ENCODE measurements around the gene PIGU. TPM values are rescaled to one million over a fixed set of nuclear protein-coding genes. Genes with fewer than 3 reads are reported as not detected.

Gene PIGU
- total and polyA plus RNA-seq, 2 of the 13 experiments (the other 11 are each of a cell fraction or from before 2014, with no cell fraction given) = 45.5 to 231 TPM

DNA sequence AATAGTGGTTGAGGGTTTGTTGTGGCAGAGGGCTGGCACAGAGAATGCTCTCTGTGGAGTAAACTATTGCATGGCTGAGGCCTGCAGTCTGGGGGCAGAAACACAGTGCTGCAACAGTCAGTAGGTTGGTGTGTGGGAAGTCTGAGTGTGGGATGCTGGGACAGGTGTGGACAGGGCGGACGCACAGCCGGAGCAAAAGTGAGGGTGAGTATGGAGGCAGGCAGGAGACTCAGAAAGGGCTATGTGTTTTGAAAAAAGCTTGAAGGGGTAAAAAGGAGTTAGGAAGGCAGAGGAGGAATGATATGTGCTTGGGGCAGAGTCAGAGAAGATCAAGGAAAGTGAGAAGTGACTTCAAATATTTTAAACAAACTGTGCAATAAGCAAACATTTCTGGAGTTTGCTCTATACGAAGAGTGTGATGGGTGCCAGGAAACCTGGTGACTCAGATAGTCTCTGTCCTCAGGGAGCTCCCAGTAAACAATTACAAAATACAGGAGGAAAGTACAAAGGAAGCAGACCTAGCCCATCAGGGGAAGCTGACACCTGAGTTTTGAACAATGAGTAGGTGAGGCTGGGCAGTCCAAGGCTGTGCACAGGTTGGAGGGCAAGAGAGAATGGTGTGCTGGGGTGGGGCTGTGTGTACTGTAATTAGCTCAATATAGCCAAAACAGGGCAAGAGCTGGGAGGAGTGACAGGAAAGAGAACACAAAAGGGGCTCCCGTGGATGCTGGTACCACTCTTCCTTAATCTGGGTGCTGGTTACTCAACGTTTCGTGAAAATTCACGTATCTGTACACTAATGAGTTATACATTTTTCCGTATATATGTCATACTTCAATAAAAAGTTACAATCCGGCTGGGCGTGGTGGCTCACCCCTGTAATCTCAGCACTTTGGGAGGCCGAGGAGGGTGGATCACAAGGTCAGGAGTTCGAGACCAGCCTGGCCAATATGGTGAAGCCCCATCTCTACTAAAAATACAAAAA lies 55.2 kb downstream of the PIGU start (continued):
- TF ChIP-seq, protein P1, sequence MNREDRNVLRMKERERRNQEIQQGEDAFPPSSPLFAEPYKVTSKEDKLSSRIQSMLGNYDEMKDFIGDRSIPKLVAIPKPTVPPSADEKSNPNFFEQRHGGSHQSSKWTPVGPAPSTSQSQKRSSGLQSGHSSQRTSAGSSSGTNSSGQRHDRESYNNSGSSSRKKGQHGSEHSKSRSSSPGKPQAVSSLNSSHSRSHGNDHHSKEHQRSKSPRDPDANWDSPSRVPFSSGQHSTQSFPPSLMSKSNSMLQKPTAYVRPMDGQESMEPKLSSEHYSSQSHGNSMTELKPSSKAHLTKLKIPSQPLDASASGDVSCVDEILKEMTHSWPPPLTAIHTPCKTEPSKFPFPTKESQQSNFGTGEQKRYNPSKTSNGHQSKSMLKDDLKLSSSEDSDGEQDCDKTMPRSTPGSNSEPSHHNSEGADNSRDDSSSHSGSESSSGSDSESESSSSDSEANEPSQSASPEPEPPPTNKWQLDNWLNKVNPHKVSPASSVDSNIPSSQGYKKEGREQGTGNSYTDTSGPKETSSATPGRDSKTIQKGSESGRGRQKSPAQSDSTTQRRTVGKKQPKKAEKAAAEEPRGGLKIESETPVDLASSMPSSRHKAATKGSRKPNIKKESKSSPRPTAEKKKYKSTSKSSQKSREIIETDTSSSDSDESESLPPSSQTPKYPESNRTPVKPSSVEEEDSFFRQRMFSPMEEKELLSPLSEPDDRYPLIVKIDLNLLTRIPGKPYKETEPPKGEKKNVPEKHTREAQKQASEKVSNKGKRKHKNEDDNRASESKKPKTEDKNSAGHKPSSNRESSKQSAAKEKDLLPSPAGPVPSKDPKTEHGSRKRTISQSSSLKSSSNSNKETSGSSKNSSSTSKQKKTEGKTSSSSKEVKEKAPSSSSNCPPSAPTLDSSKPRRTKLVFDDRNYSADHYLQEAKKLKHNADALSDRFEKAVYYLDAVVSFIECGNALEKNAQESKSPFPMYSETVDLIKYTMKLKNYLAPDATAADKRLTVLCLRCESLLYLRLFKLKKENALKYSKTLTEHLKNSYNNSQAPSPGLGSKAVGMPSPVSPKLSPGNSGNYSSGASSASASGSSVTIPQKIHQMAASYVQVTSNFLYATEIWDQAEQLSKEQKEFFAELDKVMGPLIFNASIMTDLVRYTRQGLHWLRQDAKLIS (CRISPR knock-in tag; IDR thresholded peaks at IDR 0.05) = 0 out of 2 replicates have a peak, but pooled peaks have one; percentile 21
- TF ChIP-seq ZNF530 (CRISPR knock-in tag; IDR thresholded peaks at IDR 0.05; ENCODE audit: low read depth) (no peak), GATA4 (IDR thresholded peaks at IDR 0.05; ENCODE audit: borderline replicate concordance, low read depth) (peak; percentile 89), ZNF431 (CRISPR knock-in tag; IDR thresholded peaks at IDR 0.05; ENCODE audit: borderline replicate concordance, low read depth) (peak; percentile 97), FOSL2 (CRISPR knock-in tag; IDR thresholded peaks at IDR 0.05) (peak; percentile 100), HDAC2 (CRISPR knock-in tag; IDR thresholded peaks at IDR 0.05) (peak; percentile 98), ZNF335 (CRISPR knock-in tag; IDR thresholded peaks at IDR 0.05) (peak; percentile 62), RFX3 (CRISPR knock-in tag; IDR thresholded peaks at IDR 0.05) (peak; percentile 56), MED8 (CRISPR knock-in tag; IDR thresholded peaks at IDR 0.05; ENCODE audit: insufficient replicate concordance) (peak; percentile 79), ATRX (CRISPR knock-in tag; IDR thresholded peaks at IDR 0.05; ENCODE audit: borderline replicate concordance) (no peak; the same call in 1 of the 2 replicates), ZNF747 (CRISPR knock-in tag; IDR thresholded peaks at IDR 0.05; ENCODE audit: borderline replicate concordance) (peak; percentile 90; the same call in 1 of the 2 replicates), KLF6 (CRISPR knock-in tag; IDR thresholded peaks at IDR 0.05) (peak; percentile 90), ZNF546 (CRISPR knock-in tag; conservative IDR thresholded peaks at IDR 0.05) (0 out of 2 replicates have a peak, but pooled peaks have one; percentile 52), HES4 (CRISPR knock-in tag; IDR thresholded peaks at IDR 0.05; ENCODE audit: borderline replicate concordance) (no peak)
- TF ChIP-seq, protein P2, sequence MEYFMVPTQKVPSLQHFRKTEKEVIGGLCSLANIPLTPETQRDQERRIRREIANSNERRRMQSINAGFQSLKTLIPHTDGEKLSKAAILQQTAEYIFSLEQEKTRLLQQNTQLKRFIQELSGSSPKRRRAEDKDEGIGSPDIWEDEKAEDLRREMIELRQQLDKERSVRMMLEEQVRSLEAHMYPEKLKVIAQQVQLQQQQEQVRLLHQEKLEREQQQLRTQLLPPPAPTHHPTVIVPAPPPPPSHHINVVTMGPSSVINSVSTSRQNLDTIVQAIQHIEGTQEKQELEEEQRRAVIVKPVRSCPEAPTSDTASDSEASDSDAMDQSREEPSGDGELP (IDR thresholded peaks at IDR 0.05; ENCODE audit: borderline replicate concordance, low read depth) = peak; percentile 82
- TF ChIP-seq, protein P3, sequence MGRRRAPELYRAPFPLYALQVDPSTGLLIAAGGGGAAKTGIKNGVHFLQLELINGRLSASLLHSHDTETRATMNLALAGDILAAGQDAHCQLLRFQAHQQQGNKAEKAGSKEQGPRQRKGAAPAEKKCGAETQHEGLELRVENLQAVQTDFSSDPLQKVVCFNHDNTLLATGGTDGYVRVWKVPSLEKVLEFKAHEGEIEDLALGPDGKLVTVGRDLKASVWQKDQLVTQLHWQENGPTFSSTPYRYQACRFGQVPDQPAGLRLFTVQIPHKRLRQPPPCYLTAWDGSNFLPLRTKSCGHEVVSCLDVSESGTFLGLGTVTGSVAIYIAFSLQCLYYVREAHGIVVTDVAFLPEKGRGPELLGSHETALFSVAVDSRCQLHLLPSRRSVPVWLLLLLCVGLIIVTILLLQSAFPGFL (CRISPR knock-in tag; IDR thresholded peaks at IDR 0.05) = no peak
- TF ChIP-seq, protein P4, sequence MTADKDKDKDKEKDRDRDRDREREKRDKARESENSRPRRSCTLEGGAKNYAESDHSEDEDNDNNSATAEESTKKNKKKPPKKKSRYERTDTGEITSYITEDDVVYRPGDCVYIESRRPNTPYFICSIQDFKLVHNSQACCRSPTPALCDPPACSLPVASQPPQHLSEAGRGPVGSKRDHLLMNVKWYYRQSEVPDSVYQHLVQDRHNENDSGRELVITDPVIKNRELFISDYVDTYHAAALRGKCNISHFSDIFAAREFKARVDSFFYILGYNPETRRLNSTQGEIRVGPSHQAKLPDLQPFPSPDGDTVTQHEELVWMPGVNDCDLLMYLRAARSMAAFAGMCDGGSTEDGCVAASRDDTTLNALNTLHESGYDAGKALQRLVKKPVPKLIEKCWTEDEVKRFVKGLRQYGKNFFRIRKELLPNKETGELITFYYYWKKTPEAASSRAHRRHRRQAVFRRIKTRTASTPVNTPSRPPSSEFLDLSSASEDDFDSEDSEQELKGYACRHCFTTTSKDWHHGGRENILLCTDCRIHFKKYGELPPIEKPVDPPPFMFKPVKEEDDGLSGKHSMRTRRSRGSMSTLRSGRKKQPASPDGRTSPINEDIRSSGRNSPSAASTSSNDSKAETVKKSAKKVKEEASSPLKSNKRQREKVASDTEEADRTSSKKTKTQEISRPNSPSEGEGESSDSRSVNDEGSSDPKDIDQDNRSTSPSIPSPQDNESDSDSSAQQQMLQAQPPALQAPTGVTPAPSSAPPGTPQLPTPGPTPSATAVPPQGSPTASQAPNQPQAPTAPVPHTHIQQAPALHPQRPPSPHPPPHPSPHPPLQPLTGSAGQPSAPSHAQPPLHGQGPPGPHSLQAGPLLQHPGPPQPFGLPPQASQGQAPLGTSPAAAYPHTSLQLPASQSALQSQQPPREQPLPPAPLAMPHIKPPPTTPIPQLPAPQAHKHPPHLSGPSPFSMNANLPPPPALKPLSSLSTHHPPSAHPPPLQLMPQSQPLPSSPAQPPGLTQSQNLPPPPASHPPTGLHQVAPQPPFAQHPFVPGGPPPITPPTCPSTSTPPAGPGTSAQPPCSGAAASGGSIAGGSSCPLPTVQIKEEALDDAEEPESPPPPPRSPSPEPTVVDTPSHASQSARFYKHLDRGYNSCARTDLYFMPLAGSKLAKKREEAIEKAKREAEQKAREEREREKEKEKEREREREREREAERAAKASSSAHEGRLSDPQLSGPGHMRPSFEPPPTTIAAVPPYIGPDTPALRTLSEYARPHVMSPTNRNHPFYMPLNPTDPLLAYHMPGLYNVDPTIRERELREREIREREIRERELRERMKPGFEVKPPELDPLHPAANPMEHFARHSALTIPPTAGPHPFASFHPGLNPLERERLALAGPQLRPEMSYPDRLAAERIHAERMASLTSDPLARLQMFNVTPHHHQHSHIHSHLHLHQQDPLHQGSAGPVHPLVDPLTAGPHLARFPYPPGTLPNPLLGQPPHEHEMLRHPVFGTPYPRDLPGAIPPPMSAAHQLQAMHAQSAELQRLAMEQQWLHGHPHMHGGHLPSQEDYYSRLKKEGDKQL (CRISPR knock-in tag; IDR thresholded peaks at IDR 0.05; ENCODE audit: low read depth) = peak; percentile 95
